ENCODE results near the gene HOXC9.

HOXC9 gene

DNA sequence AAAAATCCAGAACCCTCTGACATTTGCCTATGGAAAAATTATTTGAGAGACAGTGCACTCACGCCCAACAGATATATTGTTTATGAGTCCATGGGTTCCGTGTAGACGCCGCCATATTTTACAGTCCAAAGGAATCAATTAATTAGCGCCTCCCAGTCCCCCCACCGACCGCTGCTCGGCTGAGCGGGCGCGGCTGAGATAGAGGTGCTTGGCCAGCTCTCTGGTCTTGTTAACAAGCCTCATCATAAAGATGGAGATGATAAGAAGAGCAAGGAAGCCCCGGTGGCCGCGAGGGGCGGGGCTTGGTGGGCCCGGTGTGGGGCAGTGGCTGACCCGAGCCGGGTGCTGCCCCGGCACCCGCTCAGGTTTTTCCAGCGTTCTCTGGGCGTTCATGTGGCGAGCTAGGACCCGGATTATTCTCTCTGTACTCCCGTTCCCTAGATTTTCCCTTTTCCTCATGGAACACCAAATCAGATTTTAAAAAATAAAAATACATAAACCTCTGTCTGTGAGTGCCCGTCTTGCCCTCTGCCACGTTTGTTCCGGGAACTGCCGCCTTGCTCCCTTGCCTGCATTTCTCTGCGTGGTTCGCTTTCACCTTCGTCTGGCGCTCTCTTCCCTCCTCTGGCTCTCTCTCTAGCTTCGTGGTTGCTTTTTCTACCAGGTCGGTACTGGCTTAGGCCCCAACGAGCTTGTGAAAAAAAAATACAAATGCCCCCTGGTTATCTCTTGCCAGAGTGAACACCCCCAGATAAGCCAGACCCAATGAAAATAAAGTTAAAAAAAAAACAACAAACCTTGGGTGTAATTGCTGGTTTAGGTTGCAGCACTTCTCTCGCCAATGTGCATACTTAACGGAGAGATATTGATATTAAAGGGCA, 36.3 kb upstream of the HOXC9 start:
- no peak for DNase-seq

DNA sequence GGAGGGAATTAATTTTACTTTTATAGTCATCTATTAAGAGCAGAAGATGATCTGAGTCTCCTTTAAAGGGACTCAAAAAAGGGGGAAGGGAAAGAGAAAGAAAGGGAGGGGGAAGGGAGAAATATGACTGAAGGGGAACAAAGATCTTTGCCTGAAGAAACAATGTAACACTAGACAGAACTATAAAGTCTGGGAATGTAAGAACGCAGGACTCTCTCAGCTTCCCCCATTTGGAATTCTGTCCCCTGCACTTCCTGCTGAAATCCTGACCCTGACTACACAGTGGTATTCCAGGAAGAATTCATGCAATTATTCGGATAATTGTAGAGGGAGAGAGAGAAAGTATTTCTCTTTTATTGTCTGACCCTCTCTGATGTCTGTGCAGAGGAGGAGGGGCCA, 35.6 kb upstream of the HOXC9 start:
- no peak for DNase-seq

DNA sequence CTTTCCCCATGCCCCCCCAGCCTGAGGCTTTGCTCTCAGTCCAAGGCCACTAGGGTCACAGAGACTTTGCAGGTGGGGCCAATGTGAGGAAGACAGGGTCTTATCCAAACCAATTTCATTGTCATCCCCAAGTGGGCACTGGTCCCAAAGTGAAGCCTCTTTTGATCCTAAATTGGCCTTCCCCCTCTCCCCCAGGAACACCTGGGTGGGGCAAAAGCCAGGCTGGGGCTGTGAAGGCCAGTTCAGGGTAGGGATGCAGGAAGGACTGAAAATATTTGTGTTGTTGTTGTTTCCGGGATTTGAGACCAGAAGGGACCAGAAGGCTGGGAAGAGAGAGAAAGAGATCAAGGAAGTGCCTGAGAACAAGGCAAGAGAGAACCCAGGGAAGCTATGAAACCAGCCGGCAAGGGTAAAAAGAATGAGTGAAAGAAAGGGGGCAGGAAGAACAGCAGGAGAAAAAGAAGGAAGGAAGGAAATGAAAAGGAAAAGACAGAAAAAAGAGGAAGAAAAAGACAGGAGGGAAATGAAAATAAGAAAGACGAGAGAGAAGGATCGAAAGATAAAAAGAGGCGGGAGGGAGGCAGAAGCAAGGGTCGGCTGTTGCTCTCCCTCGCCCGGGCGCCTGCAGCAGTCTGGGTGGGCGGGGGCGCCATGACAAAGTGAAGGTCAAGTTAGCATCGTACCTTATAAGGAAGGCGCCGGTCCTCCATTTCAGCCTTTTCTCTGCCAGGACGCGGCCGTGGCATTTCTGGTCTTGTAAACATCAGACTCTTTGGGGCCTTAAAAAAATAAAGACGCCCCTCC, 34.5 kb upstream of the HOXC9 start:
- no peak for DNase-seq

DNA sequence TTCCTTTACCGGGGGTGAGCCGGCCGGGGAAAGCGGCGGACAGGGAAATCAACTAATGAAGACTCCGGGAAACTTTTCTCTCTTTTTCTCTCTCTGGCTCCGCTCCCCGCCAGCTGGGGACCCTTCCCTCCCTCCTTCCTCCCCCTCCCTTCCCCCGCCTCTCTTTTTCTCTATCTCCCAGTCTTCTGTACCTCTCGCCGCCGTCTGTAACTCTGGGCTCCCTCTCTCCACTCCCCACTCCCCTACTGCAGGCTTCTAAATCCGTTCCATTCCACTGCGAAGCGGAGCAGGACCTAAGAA, 33.9 kb upstream of the HOXC9 start:
- no peak for DNase-seq

DNA sequence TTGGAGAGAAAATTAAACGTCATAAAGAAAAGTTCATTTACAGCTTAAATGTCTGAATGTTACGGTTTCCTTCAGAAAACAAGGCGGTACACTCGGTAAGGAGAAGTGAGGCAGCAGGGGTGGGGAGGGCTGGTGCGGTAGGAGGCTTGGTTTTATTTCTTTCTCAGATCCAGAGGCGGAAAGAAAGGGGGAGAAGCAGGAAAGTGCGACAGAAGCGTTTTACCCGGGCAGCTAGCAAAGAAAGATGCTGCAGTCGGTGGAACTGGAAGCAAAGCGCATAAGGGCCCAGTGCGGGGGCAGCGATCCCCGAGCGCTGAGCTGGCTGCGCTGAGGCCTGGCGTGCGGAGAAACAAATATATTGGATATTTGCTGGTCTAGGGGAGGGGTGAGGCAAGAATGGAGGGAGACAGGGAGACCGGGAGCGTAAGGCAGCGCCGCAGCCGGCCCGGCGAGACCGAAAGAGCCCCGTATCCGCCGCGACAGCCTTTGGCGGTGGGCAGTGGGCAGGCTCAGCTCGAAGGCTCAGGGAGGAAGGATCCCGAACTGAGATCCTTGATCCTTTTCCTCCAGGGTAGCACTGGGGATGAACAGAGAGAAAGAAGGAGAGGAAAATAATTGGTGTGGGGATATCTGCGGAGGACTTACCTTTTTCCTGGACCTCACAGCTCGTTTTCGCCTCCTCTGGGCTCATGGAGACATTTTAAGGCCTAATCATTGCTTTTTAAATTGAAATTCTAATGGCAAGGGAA, 33.4 kb upstream of the HOXC9 start:
- no peak for DNase-seq

DNA sequence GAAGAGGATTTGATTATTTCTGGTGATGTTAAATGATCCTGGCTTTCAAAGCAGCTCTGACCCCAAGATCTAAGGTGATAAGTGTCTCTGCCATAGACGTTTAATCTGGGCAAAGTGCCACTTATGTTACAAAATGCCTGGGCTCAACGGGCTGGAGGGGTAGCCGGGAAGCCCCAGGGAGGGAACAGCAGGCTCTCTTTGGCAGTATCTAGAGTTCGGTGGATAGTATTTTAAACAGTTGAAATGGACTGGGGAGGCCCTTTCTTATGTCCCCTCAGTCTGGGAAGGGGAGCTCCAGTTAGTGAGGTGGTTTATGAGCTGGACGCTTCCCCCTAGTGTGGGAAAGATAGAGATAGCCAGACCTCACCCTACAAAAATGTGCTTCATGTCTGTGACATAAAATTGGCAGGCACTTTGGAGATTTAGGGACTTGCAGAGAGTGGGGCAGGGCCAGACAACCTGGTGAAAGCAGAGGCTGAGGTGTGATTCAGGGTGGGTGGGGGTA, 32.5 kb upstream of the HOXC9 start:
- DNase-seq: no peak

DNA sequence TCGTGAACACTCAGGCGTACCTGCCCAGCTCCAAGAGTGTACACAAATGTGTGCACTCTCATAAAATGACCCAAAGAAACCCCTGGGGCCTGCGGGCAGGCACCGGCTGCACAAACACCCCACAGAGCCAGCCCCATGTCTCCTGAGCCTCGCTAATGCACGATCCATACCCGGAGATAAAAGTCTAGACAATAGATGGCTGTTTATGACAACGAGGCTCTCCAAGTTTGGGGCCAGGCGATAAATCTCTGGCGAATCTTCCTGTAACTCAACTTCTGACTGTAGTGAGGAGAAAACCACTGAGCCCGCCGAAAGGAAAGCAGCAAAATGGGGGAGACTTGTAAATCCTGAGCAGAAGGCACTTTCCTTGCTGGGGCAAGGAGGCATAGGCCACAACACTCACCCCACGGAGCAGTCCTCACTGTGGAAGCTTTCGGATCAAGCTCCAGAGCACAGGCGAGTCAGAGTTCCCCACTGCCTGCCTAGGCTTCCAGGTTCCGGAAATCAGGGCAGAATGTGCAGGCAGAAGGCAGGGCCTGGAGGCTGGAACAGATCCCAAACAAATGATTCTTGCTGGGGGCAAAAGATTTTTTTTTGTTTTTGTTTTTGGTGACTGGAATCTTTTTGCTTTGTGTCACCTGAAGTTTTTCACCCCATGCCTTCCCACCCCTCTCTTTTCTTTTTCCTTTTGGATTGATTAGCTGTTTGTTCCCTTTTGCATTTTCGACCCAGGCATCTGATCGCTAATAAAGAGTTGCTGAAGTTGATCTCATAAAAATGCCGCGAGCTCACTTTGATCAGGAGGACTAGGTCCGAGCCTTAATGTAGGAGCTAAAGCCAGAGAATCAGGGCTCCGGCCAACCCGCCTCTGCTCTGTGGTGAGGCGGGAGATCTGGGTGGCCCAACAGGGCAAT, 31.5 kb upstream of the HOXC9 start:
- DNase-seq: no peak

DNA sequence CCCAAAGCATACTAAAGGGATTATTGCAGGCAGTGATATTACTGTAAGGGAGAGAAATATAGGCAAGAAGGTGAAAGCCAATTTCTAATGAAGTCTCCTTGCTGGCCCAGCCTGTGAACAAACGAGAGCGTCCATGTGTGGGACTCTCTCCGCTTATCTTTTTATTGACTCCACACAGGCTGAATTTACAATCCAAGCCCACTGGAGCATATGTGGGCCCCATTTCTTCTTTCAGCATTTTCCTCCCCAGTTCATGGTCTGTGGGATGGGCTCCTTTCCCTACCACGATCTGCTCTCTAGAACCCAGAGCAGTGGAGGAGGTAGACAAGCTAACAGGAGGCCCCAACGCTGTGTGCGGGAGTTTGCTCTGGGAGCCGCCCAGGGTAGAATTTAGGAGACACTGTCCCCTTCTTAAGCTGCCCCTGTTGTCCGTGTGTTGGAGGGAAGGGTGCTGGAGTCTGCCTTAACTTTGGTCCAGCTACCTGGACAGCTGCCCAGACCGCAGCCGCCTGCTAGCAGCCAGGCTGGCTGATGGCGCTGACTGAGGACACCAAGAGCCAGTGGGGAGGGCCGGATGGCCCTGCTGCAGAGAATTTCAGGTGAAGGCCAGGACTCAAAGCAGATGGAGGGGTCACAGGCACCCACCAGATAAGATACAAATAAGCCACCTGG, 30.2 kb upstream of the HOXC9 start:
- no peak for DNase-seq

DNA sequence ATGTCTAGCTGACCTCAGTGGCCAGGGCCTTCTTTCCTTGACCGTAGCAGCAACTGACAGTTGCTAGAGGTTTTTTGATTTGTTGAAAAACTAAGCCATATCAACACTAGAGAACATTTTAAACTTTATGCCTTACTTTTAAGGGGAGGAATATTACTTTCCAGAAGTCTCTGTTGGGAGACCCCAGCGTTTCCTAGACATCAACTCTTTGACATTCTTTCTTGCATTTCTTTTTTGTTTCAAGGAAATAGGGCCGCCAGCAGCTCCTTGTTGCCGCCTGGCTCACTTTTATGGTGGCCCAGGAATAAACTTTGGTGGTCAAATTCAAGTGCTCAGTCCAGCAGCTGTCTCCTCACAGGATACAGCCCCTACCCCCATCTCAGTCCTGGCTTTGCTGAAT, 29.5 kb upstream of the HOXC9 start:
- no peak for DNase-seq

DNA sequence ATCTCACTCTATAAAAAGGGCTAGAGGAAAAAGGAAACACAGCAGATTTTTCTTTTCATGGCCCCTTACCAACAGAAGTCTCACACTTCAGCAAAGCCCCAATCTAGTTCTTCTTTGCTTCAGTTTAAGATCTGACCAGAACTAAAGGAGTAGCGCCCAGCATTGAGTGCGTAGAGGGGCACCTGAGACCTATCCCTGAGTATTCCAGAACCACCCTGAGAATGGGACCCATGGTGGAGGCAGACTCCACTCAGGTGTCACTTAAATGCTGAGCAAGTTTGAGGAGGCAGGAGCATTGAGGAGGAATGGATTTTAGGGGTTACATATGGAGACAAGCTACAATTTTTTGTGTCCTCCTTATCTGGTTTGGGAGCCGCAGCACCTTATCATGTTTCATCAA, 28.8 kb upstream of the HOXC9 start:
- no peak for DNase-seq

DNA sequence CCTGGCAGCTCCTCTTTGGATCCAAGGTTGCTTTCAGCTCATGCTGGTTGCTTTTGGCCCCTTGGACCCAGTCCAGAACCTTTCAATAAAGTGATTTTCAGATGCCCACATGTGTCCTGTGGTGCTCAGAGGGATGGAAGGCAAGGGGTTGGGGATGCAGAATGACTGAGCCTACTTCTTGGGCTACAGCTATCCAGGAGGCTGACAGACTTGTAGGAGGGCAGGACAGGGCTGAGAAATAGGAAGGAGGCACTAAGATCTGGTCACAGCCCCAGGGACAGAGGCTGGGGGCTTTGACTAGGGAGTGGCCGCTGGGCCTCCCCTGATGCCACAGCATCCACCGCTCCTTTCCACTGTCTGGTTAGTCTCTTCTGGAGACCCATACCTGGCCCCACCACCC, 28.3 kb upstream of the HOXC9 start:
- DNase-seq: no peak

DNA sequence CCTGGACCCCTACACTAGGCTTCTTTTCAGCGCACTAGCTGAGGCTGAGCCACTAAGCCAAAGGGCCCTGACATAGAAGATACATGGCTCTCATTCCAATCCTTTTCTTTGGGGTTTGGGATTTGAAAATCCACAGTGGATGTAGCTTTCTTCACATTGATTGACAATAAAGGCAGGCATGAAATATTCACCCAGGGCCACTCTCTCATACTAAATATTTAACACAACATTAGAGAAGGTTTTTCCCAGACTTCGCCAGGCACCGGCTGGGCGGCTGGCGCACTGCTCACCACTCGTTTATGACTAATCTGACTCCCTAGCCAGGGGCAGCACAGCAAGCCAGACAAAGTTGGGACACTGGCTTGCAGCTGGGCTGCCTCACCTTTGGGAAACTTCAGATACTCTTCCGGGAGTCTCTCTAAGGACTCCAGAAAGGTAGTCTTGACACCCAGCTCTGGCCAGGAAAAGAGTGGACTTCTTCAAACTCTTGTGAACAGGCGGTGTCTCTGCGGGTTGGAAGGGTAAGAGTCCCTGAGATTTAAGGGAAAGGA, 27.7 kb upstream of the HOXC9 start:
- no peak for DNase-seq

DNA sequence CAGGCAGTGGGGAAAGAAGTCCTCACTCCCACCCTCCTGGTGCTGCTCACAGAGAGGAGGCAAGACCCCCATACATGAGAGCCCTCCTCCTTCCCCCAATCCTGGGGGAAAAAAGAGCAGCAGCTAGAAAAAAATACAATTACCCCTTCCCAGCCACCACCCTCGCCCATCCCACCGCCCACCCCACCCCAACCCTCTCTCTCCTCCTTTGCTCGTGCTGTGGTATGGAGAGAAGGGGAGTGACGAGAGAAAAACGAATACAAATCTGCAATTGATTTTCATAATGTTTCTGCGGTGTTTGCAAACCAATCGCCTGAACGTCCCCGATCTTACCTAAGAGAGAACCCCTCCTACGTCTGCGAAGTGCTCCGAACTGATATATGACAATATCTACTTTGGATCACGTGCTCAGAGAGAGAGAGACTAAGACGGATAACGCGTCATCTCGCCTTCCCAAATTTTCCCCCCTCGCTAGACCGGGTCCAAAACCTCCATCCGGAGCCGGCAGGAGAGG, 27.2 kb upstream of the HOXC9 start, which contains the start of gene HOXC11:
Gene HOXC11 (plus strand): TSS at position 405 of the 514 bp plus-strand sequence. CDS start 116 bp downstream, outside the sequence.
- no peak for DNase-seq

DNA sequence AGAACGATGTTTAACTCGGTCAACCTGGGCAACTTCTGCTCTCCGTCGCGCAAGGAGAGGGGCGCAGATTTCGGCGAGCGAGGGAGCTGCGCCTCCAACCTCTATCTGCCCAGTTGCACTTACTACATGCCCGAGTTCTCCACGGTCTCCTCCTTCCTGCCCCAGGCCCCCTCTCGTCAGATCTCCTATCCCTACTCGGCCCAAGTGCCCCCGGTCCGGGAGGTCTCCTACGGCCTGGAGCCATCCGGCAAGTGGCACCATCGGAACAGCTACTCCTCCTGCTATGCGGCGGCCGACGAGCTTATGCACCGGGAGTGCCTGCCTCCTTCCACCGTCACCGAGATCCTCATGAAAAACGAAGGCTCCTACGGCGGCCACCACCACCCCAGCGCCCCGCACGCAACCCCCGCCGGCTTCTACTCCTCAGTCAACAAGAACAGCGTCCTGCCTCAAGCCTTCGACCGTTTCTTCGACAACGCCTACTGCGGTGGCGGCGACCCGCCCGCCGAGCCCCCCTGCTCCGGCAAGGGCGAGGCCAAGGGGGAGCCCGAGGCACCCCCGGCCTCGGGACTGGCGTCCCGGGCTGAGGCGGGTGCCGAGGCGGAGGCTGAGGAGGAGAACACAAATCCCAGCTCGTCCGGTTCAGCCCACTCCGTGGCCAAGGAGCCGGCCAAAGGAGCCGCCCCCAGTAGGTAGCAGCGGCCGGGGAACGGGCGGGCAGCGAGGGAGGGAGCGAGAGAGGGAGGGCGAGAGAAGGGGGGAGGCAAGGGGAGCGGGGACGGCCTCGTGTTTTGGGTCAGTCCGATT, 26.5 kb upstream of the HOXC9 start:
- no peak for DNase-seq

DNA sequence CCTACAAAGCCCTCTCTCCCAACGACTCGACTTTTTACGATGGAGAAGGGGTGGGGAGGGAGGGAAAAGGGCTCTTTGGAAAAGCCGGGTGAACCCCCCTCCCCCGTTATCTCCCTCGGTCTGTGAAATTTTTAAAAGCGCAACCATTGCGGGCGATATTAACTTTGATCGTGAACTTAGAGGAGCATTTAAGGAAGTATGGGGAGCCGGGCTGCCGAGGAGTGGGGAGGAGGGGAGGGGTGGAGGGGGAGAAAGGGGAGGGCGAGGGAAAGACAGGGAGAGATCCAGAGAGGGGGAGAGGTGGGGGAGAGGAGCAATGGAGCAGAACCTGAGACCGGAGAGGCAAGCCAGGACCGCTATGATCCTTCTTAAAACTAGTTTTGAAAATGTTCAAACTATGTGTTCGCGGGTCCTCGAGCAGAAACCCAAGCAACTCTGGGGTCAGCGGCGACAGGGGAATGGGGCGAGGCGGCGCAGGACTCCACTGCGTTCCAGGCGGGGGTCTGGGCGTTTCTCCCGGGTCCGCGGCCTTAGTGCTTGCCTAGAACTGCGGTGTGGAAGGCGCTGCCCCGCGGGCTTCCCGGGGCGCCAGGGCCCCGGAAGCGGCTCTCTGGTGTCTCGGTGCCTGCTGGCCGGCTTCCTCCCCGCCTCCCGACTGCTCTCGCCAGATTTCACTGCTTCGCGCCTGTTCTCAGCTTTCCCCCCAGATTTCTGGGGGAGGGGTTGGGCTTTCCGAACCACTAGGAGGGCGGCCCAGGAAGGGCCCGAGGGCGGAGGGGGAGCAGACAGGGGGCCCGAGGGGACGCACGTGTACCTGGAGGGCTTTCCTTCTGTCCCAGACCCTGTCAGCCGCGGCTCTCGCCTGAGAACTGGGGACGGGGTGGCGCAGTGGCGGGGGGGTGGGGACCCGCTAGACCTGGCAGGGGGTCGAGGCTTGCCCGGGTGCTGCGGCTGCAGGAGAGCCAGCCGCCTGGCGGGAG, 25.6 kb upstream of the HOXC9 start, which contains the start of gene HOTAIR:
Gene HOTAIR (minus strand): TSS at position 871 of the 980 bp plus-strand sequence.
- DNase-seq: peak in 1 of 2 experiments; percentile 22

DNA sequence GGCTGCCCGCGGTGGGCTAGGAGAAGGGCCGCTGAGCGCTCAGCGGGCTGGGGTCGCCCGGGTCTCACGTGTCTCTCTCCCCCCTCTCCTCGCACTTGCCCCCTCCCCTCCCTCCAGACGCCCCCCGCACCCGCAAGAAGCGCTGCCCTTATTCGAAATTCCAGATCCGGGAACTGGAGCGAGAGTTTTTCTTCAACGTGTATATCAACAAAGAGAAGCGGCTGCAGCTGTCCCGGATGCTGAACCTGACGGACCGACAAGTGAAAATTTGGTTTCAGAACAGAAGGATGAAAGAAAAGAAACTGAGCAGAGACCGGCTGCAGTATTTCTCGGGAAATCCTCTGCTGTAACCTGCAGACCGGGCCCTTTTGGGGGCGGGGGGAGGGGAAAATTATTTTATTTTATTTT, 24.9 kb upstream of the HOXC9 start:
- DNase-seq: no peak

DNA sequence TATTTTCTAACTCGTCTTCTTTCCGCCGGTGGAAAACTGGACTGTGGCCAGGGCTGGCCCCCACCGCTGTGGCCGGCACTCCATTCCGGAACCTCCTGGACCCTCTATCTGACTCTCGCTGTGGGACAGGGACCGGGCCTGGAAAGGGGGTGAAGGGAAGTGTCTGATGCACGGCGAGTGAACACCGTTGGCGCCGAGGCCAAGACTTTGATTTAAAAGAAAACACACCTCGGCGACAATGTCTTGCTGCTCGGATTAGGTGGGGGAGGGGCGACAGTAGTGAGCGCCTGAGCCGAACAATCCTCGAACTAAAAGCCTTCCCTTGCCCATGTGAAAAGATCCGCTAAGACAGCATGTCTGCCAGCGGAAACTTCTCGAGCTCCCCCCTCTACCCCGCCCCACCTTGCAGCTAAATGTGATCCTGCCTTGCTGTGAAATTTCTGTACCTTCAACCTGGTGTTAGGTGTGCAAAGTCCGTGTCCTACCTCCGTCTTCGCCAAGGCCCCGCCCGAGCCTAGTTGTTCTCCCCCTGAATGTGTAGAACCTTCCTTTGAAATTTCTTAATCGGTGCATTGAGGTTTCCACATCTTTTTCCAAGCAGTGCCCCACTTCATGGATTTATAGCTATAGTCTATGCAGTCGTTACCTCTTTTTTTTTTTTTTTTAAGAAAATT, 24.3 kb upstream of the HOXC9 start:
- no peak for DNase-seq

DNA sequence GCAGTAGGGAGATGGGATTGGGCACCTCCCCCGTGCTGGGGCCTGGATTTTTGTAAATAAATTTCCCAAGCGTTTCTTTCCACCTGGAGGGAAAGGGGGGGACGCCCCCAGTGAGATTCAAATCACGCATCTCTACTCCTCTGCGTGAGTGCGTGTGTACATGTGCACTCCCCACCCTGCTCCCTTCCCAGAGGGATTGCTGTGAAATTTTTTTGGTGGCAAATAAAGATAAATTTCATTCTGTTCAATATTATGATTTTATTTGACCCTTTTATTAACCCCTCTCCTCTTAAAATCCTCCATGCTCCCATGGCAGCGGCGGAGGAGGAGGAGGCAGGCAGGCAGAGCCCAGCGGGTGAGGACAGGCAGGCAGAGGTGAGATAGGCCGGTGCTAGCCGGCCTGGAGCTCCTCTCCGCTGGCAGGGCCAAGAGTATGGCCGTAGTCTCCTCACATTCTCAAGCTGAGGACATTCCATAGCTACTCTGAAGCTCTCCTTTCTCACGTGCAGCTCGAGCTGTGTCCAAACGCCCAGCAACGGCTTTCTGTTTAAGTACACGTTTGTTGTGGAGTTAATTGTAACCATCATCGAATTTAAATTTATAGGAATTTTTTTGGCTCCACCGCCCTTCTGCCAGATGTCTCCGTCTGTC, 23.7 kb upstream of the HOXC9 start:
- DNase-seq: no peak
